GM12878 (cell line): ENCODE data around the gene FAT1. TPM values are rescaled to one million over a fixed set of nuclear protein-coding genes. Genes with fewer than 3 reads are reported as not detected.

ENCODE experiments used
- ATAC-seq: fragments of 200-7000 bp; cut with Tn5 transposase; 3 replicates; pipeline ENCODE4 v1.9.1; 2020; ENCODE audit warnings: mild to moderate bottlenecking, moderate library complexity
- BruUV-seq: library from RNA; stranded (reverse); fragments of 400-500 nt; replicated peaks from 2 replicates; lab custom pipeline; 2021; lab: Mats Ljungman, UMichigan
- CTCF ChIA-PET: fragments of 300-600 bp; sonication (Branson Sonifier 250); formaldehyde crosslinking; extraction: SDS; loops from one replicate; lab custom pipeline; 2021; ENCODE audit warnings: inconsistent platforms; lab: Yijun Ruan, JAX
- POLR2A ChIA-PET: fragments of 350-600 bp; formaldehyde crosslinking; extraction: SDS; loops from one replicate; lab custom pipeline; 2021; ENCODE audit warnings: inconsistent platforms; lab: Charles Lee
- RAD21 ChIA-PET: fragments of 300-600 bp; sonication (Branson Sonifier 250); formaldehyde crosslinking; loops from one replicate; lab custom pipeline; 2023; ENCODE audit warnings: antibody characterized with exemption; ENCODE audit not compliant: unreplicated experiment; lab: Charles Lee
- SMC1A ChIA-PET: fragments of 300-600 bp; sonication (Branson Sonifier 250); formaldehyde crosslinking; loops from one replicate; lab custom pipeline; 2023; ENCODE audit not compliant: unreplicated experiment, uncharacterized antibody; lab: Charles Lee
- DNase-seq: peaks from one replicate; pipeline ENCODE4 v3.0.0-alpha.2; 2011; ENCODE audit warnings: low read depth, low spot score
- FAIRE-seq: peaks from 3 replicates; lab custom pipeline; 2011; peaks lifted over from hg19 to GRCh38; lab: Jason Lieb, UNC
- H2AFZ ChIP-seq: 2 replicates; pipeline ENCODE4 v1.6.0; 2011; ENCODE audit warnings: low read depth, low read length, control low read depth; ENCODE audit not compliant: control insufficient read depth
- H3K27ac ChIP-seq: 2 replicates; pipeline ENCODE4 v1.5.1; 2011; ENCODE audit warnings: control low read depth; ENCODE audit not compliant: control insufficient read depth, insufficient read depth
- H3K27me3 ChIP-seq, 2 experiments: replicated peaks in 1 of 2; 2 replicates each; pipeline versions ENCODE4 v1.6.0 to v1.6.1; 2011; ENCODE audit warnings: low read length in 1 of 2; ENCODE audit not compliant: control insufficient read depth in 2 of 2, insufficient read depth in 2 of 2
- H3K36me3 ChIP-seq, 2 experiments: 2 replicates each; pipeline ENCODE4 v1.5.1; 2011; ENCODE audit warnings: low read length in 1 of 2; ENCODE audit not compliant: control insufficient read depth in 2 of 2, insufficient read depth in 2 of 2
- H3K4me1 ChIP-seq: 2 replicates; pipeline ENCODE4 v1.6.1; 2011; ENCODE audit warnings: mild to moderate bottlenecking, low read length, moderate library complexity, mixed read lengths; ENCODE audit not compliant: control insufficient read depth, insufficient read depth
- H3K4me2 ChIP-seq: 2 replicates; pipeline ENCODE4 v1.6.0; 2011; ENCODE audit warnings: control low read depth; ENCODE audit not compliant: control insufficient read depth, insufficient read depth
- H3K4me3 ChIP-seq: fragments of 200-600 bp; sonication (generic); 2 replicates; pipeline ENCODE4 v1.5.1; 2016
- H3K79me2 ChIP-seq: 2 replicates; pipeline ENCODE4 v1.6.0; 2011; ENCODE audit warnings: low read length; ENCODE audit not compliant: control insufficient read depth, insufficient read depth
- H3K9ac ChIP-seq: 2 replicates; pipeline ENCODE4 v1.8.0; 2011; ENCODE audit warnings: low read length, control low read depth, mixed read lengths; ENCODE audit not compliant: control insufficient read depth, insufficient read depth
- H3K9me3 ChIP-seq: replicated peaks from 3 replicates; pipeline ENCODE4 v1.5.1; 2011; ENCODE audit warnings: mild to moderate bottlenecking, low read length; ENCODE audit not compliant: control insufficient read depth, insufficient read depth
- H4K20me1 ChIP-seq: 2 replicates; pipeline ENCODE4 v1.6.0; 2011; ENCODE audit not compliant: control insufficient read depth, insufficient read depth
- ATF7 ChIP-seq: fragments of 450-650 bp; IDR thresholded peaks from 2 replicates; pipeline ENCODE4 v1.6.1; 2016; ENCODE audit warnings: low read depth, mild to moderate bottlenecking
- DPF2 ChIP-seq: fragments of 450-650 bp; IDR thresholded peaks from 2 replicates; pipeline ENCODE4 v1.6.1; 2017; ENCODE audit warnings: mild to moderate bottlenecking
- MYB ChIP-seq: fragments of 150-350 bp; IDR thresholded peaks from 2 replicates; pipeline ENCODE4 v1.6.1; 2014; ENCODE audit warnings: mild to moderate bottlenecking, low read depth, low read length, borderline replicate concordance
- NBN ChIP-seq: fragments of 450-650 bp; IDR thresholded peaks from 2 replicates; pipeline ENCODE4 v1.6.1; 2016
- POLR2AphosphoS2 ChIP-seq: IDR thresholded peaks from 2 replicates; pipeline ENCODE4 v1.6.1; 2011; ENCODE audit warnings: low read depth, mild to moderate bottlenecking, low read length, improper control_type of control experiment, moderate library complexity
- SP1 ChIP-seq: IDR thresholded peaks from one replicate; pipeline ENCODE4 v1.6.1; 2011; ENCODE audit warnings: low read depth, low read length
- SREBF2 ChIP-seq: IDR thresholded peaks from 2 replicates; pipeline ENCODE4 v1.6.1; 2012; ENCODE audit warnings: mild to moderate bottlenecking, low read length
- SUPT20H ChIP-seq: IDR thresholded peaks from 2 replicates; pipeline ENCODE4 v1.6.1; 2011; ENCODE audit warnings: low read depth, mild to moderate bottlenecking, low read length, moderate library complexity, borderline replicate concordance; ENCODE audit not compliant: control insufficient read depth
- YBX1 ChIP-seq: fragments of 450-650 bp; IDR thresholded peaks from 2 replicates; pipeline ENCODE4 v1.6.1; 2016; ENCODE audit warnings: antibody characterized with exemption
- WGBS: methylation state at CpG from one replicate; pipeline ENCODE4 v1.1.6; 2016; ENCODE audit warnings: low lambda C conversion rate; ENCODE audit not compliant: insufficient replicate concordance, insufficient coverage; ENCODE audit errors: missing lambda C conversion rate; 5-methylcytosine and 5-hydroxymethylcytosine counted together
- in situ Hi-C: fragments of 300-500 bp; cut with MboI; formaldehyde crosslinking; loops from 9 replicates; pipeline ENCODE4 v1.14.3; 2018; ENCODE audit warnings: mixed read lengths
- intact Hi-C: fragments of 100-400 bp; cut with micrococcal nuclease; formaldehyde crosslinking; loops from one replicate; pipeline ENCODE4 v1.14.2; 2022; ENCODE audit not compliant: unreplicated experiment
- polyA plus RNA-seq, 11 experiments: library from polyadenylated mRNA; depleted of rRNA in 4 of 11; unstranded in 6 of 11; stranded (reverse) in 5 of 11; fragments of >200 nt; fragmentation: Nextera tagmentation in 4 of 11; fragmentation: Illumina TruSeq in 1 of 11; extraction: Ambion mirVana in 4 of 11; extraction: Trizol in 1 of 11; gene quantifications; 1 replicate in 1 of 11; 2 replicates in 10 of 11; pipeline versions ENCODE4 v1.2.1 to v1.2.3, GENCODE V29; 2011 to 2016; ENCODE audit warnings: inconsistent platforms in 2 of 11, missing spikeins in 2 of 11, low read depth in 1 of 11
- total RNA-seq, 4 experiments: library from RNA; depleted of rRNA in 3 of 4; stranded (reverse); fragments of >200 nt in 3 of 4; fragmentation: Illumina TruSeq in 1 of 4; extraction: Trizol in 1 of 4; gene quantifications; 2 replicates each; pipeline versions ENCODE4 v1.2.1 to v1.2.3, GENCODE V29; 2013 to 2021
- TF ChIP-seq, protein P1 (sequence below): IDR thresholded peaks from 2 replicates; pipeline ENCODE4 v1.6.1; 2012; ENCODE audit warnings: low read length, inconsistent platforms
- TF ChIP-seq, protein P2 (sequence below): fragments of 450-650 bp; IDR thresholded peaks from 2 replicates; pipeline ENCODE4 v1.6.1; 2018; ENCODE audit warnings: borderline replicate concordance, mild to moderate bottlenecking; ENCODE audit not compliant: partially characterized antibody
- TF ChIP-seq, protein P3 (sequence below): IDR thresholded peaks from 2 replicates; pipeline ENCODE4 v1.6.1; 2012; ENCODE audit warnings: low read depth, low read length, improper control_type of control experiment

Gene FAT1
- total and polyA plus RNA-seq, 10 of the 15 experiments (the other 5 are each of a cell fraction or from before 2014, with no cell fraction given) = 0.04 to 11.8 (median 0.11) TPM; not detected in 1

DNA sequence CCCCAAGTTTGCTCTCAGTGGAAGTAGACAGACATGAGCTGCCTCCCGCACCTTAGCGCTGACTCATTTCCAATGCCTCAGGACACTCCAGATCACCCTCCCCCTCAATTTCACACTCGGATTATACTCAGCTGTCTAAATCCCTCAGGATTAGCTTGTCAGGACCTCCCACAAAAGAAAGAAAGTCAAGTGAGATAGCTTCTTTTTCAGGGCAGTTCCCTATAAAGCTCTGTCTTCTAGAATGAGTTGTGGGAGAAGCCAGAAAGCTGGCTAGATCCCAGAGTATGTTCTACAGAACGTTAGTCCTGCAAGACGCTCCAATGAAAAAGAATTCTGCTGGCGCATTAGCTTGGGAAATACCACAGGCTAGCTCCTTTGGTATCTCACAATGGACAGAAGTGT lies 117.1 kb downstream of the FAT1 start:
- no peaks in the 10 kb centered on the region for H4K20me1 ChIP-seq
- FAIRE-seq (no peak), ATAC-seq (no peak), DNase-seq (no peak)
- no peak overlapping the region for H3K9ac ChIP-seq
- H3K27me3 ChIP-seq = no peaks in the 10 kb centered on the region
- TF ChIP-seq SREBF2 = no peak
- TF ChIP-seq, protein P1, sequence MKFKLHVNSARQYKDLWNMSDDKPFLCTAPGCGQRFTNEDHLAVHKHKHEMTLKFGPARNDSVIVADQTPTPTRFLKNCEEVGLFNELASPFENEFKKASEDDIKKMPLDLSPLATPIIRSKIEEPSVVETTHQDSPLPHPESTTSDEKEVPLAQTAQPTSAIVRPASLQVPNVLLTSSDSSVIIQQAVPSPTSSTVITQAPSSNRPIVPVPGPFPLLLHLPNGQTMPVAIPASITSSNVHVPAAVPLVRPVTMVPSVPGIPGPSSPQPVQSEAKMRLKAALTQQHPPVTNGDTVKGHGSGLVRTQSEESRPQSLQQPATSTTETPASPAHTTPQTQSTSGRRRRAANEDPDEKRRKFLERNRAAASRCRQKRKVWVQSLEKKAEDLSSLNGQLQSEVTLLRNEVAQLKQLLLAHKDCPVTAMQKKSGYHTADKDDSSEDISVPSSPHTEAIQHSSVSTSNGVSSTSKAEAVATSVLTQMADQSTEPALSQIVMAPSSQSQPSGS = no peak
- TF ChIP-seq YBX1 = no peak
- TF ChIP-seq POLR2AphosphoS2 = no peak
- no peak for TF ChIP-seq MYB
- no peak for TF ChIP-seq SP1
- no peak for TF ChIP-seq ATF7
- TF ChIP-seq, protein P2, sequence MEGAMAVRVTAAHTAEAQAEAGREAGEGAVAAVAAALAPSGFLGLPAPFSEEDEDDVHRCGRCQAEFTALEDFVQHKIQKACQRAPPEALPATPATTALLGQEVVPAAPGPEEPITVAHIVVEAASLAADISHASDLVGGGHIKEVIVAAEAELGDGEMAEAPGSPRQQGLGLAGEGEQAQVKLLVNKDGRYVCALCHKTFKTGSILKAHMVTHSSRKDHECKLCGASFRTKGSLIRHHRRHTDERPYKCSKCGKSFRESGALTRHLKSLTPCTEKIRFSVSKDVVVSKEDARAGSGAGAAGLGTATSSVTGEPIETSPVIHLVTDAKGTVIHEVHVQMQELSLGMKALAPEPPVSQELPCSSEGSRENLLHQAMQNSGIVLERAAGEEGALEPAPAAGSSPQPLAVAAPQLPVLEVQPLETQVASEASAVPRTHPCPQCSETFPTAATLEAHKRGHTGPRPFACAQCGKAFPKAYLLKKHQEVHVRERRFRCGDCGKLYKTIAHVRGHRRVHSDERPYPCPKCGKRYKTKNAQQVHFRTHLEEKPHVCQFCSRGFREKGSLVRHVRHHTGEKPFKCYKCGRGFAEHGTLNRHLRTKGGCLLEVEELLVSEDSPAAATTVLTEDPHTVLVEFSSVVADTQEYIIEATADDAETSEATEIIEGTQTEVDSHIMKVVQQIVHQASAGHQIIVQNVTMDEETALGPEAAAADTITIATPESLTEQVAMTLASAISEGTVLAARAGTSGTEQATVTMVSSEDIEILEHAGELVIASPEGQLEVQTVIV = no peak
- TF ChIP-seq, protein P3, sequence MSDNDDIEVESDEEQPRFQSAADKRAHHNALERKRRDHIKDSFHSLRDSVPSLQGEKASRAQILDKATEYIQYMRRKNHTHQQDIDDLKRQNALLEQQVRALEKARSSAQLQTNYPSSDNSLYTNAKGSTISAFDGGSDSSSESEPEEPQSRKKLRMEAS = no peak
- no peak for TF ChIP-seq SUPT20H
- no peak for TF ChIP-seq NBN
- no peak for TF ChIP-seq DPF2
- ChIA-PET RAD21 (no interaction called here), POLR2A (no interaction called here), SMC1A (no interaction called here), CTCF (no interaction called here)
- H2AFZ ChIP-seq = no peak overlapping the region
- no peaks in the 10 kb centered on the region for H3K36me3 ChIP-seq
- H3K4me3 ChIP-seq = no peak overlapping the region
- H3K27ac ChIP-seq = no peak overlapping the region
- H3K79me2 ChIP-seq = no peaks in the 10 kb centered on the region
- in situ Hi-C loops = no loop called here
- 62% methylated on average over 6 of the region's 6 CpGs for WGBS
- no TSS peak for BruUV-seq
- H3K4me2 ChIP-seq = no peak overlapping the region
- intact Hi-C loops = no loop called here
- H3K4me1 ChIP-seq = no peaks in the 10 kb centered on the region
- H3K9me3 ChIP-seq = no peaks in the 10 kb centered on the region; the same call in 2 of the 3 replicates
